SW 1271 (cell line): ENCODE measurements around the gene TMEM134.
"Not testable (repeated sequence)": the region's sequence is repeated elsewhere in the genome, so short reads cannot be mapped to it uniquely, and the experiment has no call there.

Source experiments
- DNase-seq, 2 experiments: peaks; one replicate each; lab custom pipeline; 2025; lab: John Stamatoyannopoulos, UW

TMEM134 gene

GRCh38 chr11:67438158-67438902 lies 30.7 kb downstream of the TMEM134 start:
- DNase-seq: no peak

- DNase-seq: no peak
Measured at GRCh38 chr11:67437809-67438157, 31.3 kb downstream of the TMEM134 start.

- DNase-seq: no peak
Measured at GRCh38 chr11:67437082-67437808, 31.8 kb downstream of the TMEM134 start, which contains the start of gene PTPRCAP. Gene PTPRCAP, minus strand, starts transcription at chr11:67437682. Its CDS starts 63 bp downstream, at chr11:67437619.

GRCh38 chr11:67436459-67437081 lies 32.5 kb downstream of the TMEM134 start:
- DNase-seq: no peak

GRCh38 chr11:67435727-67436458 lies 33.2 kb downstream of the TMEM134 start:
- DNase-seq: no peak

- DNase-seq: no peak
Measured at GRCh38 chr11:67435031-67435726, 33.9 kb downstream of the TMEM134 start.

GRCh38 chr11:67434395-67434881 lies 34.6 kb downstream of the TMEM134 start:
- DNase-seq: no peak

- DNase-seq: no peak
Measured at GRCh38 chr11:67433536-67434394, 35.3 kb downstream of the TMEM134 start.

GRCh38 chr11:67432655-67433349 lies 36.2 kb downstream of the TMEM134 start:
- no peak for DNase-seq

GRCh38 chr11:67431346-67432249 lies 37.5 kb downstream of the TMEM134 start:
- DNase-seq: no peak

- DNase-seq: no peak
Measured at GRCh38 chr11:67429722-67430121, 39.3 kb downstream of the TMEM134 start.

GRCh38 chr11:67429038-67429668 lies 39.9 kb downstream of the TMEM134 start:
- no peak for DNase-seq

- peak; percentile 86 to 96 for DNase-seq
Measured at GRCh38 chr11:67428052-67429001, 40.7 kb downstream of the TMEM134 start, which contains the start of gene RPS6KB2. Gene RPS6KB2, plus strand, starts transcription at chr11:67428494. Its CDS starts 52 bp downstream, at chr11:67428546.

- not testable (repeated sequence) for DNase-seq
Measured at GRCh38 chr11:67427364-67427859, 41.6 kb downstream of the TMEM134 start.

GRCh38 chr11:67423891-67424613 lies 45.0 kb downstream of the TMEM134 start:
- no peak for DNase-seq

- no peak for DNase-seq
Measured at GRCh38 chr11:67423466-67423865, 45.6 kb downstream of the TMEM134 start.
